Left kidney (tissue), 2 donors: ENCODE results near the gene PKN3. TPM values are rescaled to one million over a fixed set of nuclear protein-coding genes. Genes with fewer than 3 reads are reported as not detected.
"Not testable (repeated sequence)": the region's sequence is repeated elsewhere in the genome, so short reads cannot be mapped to it uniquely, and the experiment has no call there.

Experiments used
- DNase-seq: peaks from one replicate; pipeline ENCODE4 v3.0.0-alpha.2; 2013
- polyA plus RNA-seq: library from polyadenylated mRNA; unstranded; fragments of 120-200 nt; gene quantifications from one replicate; pipeline ENCODE4 v1.2.1, GENCODE V29; 2013; ENCODE audit not compliant: insufficient read length

Gene PKN3
- polyA plus RNA-seq, 1 donor, result 13.4 TPM

DNA sequence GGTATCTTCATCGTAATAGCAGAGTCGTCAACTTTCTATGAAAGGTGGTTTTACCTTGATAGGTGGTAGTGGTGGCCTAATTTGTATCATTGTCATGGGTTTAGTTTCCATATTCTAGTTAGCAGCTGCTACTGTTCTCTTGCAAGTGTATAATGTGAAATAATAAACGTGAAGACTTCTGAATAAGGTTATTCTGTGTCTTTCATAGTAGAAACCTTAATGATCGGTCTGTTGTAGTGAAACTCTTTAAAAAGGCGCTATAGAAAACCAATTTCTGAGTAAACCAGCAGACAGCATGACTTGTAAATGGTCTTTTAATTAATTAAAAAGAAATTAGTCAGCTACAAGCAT lies 11.6 kb upstream of the PKN3 start:
- DNase-seq, result no peak

DNA sequence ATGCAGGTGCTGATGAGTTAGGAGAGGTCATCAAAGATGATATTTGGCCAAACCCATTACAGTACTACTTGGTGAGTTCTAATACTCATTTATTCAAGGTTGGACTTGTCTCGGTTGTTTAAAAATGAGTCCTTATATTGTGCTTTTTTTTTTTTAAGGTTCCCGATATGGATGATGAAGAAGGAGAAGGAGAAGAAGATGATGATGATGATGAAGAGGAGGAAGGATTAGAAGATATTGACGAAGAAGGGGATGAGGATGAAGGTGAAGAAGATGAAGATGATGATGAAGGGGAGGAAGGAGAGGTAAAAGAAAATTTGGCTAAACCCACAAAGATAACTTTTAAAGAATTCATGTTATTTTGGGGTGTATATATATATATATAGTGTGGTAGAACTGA lies 8.6 kb upstream of the PKN3 start:
- not testable (repeated sequence) for DNase-seq

DNA sequence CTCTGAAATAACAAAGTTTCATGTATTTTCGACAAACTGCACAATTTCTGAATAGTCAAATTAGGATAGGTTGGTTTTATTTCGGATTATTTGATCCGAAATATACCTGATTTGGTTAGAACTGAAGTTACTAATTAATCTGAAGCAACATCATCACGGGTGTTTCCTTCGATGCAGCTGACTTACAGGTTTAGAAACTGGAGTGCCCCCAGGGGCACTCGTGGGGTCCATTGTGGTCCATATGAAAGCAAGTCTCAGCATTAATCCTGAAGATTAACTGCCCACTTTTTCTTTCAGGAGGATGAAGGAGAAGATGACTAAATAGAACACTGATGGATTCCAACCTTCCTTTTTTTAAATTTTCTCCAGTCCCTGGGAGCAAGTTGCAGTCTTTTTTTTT lies 8.0 kb upstream of the PKN3 start:
- DNase-seq, result no peak

DNA sequence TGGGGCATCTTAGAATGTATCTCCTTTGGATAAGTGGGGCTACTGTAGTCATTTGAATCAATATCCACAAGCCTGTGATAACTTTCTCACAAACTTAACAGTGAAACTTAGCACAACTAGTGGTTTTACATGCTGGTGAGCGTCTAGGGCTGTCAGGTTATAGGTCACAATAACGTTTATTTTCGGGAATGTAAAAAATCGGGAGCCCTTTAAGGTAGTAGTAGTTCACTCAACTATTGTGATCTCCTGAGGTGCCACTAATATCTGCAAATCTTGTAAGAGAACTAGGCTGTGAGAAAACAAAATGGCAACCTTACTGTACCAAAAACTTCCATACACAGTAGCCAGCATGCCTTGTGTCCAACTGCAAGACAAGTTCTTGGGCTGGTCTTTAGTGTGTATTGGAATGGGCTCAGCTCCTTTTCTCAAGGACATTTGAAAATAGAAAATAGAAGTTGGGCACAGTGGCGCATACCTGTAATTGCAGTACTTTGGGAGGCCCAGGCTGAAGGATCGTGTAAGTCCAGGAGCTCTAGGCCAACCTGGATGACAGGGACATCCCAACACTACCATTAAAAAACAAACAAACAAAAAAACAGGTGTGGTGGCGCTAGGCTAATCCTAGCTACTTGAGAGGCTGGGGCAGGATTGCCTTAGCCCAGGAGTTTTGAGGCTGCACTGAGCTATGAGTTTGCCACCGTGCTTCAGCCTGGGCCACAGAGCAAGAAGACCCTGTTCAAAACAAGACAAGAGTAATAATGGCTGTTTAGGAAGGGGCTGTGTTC lies 5.2 kb upstream of the PKN3 start:
- no peak for DNase-seq

DNA sequence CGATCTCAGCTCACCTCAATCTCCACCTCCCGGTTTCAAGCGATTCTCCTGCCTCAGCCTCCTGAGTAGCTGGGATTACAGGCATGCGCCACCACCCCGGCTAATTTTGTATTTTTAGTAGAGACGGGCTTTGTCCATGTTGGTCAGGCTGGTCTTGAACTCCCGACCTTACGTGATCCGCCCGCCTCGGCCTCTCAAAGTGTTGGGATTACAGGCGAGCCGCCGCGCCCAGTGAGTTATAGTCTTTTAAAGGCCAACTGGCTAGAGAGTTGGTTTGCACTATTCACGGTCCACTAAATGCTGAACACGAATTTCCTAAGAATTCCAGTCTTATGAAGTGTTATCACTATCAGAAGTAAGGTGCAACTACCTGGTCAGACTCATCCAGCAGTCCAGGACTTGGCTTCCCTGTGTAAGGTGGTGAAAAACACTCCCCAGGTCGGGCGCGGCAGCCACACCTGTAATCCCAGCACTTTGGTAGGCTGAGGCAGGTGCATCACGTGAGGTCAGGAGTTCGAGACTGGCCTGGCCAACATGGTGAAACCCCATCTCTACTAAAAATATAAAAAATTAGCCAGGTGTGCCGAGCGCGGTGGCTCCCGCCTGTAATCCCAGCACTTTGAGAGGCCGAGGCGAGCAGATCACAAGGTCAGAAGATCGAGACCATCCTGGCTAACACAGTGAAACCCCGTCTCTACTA lies 3.1 kb upstream of the PKN3 start:
- DNase-seq, result not testable (repeated sequence)

DNA sequence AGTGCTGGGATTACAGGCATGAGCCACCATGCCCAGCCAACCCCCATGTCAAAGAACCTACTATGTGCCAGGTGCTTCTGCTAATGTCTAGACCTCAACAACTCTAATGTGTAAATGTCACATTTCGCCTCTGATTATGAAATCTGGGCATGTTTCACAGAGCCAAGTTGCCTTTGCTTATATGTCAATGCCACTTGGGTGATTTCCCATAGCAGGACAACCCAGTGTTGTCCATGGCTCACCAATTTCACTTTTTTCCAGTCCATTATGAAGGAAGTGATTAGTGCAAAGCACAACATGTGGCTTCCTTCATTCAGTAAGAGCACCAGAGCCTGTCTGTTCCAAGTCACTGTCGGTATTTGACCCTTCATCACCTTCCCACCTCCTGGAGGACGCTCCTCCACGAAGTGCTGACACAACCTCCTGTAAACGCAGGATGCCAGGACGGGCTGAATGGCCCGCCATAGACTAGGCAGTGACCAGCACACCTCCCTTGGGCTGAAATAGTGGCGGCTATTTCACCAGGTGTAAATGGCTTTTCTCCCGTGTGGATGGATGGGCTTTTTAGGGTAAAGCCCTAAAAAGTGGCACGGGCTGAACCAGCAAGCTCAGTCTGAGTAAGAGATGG lies 962 bp upstream of the PKN3 start:
- no peak for DNase-seq

DNA sequence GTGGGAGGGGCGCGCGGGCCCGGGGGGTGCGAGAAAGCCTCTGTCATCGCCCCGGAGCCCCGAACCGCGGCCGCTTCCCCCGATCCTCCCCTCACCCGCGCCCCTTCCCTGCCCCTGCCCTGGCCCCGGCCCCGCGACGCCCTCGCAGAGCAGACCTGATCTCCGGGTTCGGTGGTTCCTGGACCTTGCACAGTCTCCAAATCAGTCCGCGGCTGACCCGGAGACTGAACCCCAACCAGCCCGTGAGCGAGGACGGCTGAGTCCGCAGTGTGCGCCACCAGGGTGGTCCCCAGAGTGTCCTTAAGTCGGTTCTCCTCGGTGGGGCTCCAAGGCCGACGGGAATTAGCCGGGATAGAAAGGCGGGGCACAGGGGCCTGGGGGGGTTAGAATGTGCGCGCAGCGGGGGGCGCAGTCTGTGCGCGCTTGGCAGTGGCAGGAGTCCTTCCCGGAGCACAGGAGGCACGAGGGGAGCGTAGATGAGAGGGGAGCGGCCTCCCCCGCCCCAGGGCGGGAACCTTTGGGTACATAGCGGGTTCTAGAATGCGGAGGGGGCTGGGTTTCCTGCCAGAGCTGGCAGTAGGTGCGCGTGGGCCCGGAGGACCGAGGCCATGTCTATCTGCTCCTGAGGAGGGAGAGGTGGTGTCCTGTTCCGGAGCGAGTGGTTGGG lies 779 bp downstream of the PKN3 start:
- DNase-seq, result no peak

DNA sequence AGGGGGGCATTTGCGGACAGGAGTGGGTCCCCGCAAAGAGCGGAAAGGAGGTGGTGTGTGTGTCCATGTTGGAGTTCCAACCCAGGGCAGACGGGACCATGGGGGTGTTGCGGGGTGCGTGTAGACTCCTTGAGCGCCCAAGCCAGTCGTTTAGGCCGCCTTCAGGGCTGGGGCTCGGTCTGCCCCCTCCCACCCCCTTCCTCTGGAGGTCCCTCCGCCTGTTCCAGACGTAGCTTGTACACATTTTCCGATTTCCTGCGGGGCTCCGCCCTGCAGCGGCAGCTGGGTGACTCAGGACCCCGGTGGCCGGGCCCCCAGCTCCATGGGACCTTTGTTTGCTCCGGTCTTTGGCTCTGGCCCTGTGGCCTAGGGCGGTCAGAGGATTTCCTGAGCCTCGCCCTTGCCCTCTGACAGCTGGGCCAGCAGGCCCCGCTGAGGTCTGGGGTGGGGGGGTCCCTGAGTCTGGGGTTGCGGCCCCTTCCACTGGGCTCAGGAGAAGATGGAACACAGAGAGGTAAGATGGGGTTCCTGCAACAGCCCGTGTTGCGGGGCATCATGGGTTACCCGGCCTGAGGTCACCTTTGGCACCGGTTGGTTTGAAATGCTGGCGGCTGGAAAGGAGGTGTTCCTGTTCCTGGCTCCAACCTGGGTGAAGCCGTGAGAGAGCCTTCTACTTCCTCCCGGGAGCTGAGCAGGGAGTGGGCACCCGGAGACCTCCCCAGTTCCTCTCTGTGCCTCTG lies 1.5 kb downstream of the PKN3 start:
- DNase-seq, result no peak

DNA sequence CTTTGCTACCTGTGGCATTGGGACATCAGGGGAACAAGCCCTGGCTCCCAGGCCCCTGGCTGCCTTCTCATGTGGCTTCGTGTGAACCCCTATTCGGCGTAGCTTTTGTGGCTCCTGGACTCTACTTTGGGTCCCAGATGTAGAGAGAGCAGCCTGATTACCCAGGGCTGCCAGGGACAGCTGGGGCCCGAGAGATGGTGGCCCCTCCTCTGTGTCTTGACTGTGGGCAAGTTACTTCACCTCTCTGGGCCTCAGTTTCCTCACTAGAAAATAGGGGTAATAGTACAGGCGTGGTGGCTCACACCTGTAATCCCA lies 2.0 kb downstream of the PKN3 start:
- no peak for DNase-seq

DNA sequence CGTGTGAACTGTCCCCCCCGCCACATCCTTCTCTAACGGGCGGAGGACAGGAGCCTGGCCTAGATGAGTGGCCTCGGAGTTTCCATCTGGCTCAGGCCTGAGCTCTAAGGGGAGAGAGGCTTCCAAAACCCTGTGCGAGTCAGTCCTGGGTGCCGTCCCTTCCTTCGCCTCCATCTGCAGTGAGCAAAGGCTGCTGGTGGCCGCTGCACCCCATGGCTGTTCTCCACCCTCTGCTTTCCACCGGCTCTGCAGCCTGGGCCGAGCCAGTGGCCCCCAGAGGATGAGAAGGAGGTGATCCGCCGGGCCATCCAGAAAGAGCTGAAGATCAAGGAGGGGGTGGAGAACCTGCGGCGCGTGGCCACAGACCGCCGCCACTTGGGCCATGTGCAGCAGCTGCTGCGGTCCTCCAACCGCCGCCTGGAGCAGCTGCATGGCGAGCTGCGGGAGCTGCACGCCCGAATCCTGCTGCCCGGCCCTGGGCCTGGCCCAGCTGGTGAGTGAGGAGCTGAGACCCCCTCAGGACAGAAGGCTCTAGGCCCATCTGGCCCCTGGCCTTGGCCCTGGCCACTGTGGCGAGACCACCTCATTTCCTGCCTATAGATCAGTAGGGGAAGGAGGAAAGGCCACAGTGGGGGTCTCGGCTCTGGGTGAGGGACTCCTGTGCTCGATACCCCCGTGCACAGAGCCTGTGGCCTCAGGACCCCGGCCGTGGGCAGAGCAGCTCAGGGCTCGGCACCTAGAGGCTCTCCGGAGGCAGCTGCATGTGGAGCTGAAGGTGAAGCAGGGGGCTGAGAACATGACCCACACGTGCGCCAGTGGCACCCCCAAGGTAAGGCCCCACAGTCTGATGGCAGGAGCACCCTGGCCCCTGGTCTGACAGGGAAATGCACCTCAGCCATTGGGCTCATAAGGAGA lies 3.0 kb downstream of the PKN3 start:
- no peak for DNase-seq

DNA sequence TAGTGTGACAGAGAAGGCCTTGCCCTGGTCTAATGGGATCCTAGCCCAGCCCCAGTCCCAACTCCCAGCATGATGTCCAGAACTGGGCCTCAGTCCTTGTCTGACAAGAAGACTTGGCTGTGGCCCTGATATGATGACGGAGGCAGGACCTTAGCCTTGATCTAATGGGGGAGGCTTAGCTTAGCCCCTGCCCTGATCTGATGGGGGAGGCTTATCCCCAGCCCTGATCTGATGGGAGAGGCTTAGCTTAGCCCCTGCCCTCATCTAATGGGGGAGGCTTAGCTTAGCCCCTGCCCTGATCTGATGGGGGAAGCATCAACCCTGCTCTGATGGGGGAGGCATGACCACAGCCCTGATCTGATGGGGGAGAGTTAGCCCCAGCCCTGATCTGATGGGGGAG lies 3.7 kb downstream of the PKN3 start:
- DNase-seq, result no peak

DNA sequence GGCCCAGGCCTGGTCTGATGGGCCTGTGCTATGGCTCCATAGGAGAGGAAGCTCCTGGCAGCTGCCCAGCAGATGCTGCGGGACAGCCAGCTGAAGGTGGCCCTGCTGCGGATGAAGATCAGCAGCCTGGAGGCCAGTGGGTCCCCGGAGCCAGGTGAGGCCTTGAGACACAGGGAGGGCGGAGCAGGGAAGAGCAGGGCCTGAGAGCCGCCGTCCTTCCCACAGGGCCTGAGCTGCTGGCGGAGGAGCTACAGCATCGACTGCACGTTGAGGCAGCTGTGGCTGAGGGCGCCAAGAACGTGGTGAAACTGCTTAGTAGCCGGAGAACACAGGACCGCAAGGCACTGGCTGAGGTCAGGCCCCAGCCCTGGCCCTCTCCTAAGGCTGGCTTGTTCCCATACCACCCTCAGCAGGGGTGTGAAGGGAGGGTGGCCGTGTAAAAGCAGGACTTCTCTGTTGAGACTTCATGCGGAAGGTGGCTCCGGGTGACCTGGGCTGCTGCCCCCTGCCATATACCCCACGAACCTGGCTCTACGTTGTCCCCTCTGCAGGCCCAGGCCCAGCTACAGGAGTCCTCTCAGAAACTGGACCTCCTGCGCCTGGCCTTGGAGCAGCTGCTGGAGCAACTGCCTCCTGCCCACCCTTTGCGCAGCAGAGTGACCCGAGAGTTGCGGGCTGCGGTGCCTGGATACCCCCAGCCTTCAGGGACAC lies 4.5 kb downstream of the PKN3 start:
- no peak for DNase-seq

DNA sequence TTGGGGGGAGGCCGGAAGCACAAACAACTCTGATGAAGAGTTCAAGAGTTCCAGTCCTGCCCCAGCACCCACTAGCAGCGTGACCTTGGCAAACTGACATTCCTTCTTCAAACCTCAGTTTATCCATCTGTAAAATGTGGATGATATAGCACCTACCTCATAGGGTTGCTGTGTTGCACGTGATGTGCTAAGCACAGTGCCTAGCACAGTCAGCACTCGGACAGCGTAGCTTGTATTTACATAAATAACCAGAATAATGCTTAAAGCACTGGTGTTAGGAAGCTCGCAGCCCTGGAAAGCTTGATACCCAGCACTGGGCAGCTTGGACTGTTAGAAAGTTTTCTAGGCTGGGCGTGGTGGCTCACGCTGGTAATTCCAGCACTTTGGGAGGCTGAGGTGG lies 5.1 kb downstream of the PKN3 start:
- DNase-seq, result no peak

DNA sequence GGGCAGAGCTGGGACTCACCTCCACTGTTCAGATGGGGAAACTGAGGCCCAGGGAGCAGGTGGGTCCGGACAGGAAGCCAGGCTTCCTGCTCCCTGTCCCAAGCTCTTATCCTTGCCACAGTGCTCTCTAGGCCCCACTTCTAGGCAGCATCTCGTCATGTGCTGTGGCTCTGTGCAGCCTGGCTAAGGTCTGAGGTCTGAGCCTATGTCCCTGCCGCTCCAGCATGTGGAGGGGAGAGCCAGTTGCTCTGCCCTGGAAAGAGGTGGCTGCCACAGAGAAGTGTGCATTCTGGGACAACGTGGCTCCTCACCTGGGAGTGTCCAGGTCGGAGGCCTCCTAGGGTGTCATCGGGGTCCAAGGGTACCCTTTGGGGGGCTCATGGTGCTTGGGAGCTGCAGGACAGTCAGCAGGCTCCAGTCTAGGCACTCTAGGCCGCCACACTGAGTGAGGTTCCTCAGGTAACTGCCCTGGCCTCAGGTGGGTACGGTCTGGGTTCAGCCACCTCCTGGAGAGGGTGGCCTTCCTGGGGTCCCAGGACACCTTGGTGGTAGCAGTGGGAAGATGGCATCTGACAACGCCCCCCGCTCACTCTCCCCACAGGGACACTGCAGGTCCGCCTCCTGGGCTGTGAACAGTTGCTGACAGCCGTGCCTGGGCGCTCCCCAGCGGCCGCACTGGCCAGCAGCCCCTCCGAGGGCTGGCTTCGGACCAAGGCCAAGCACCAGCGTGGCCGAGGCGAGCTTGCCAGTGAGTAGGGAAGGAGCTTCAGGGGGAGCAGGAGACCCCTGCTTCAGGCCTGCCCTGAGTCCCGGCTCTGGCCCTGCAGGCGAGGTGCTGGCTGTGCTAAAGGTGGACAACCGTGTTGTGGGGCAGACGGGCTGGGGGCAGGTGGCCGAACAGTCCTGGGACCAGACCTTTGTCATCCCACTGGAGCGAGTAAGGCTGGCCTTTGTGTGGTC lies 10.4 kb downstream of the PKN3 start:
- DNase-seq, result no peak

DNA sequence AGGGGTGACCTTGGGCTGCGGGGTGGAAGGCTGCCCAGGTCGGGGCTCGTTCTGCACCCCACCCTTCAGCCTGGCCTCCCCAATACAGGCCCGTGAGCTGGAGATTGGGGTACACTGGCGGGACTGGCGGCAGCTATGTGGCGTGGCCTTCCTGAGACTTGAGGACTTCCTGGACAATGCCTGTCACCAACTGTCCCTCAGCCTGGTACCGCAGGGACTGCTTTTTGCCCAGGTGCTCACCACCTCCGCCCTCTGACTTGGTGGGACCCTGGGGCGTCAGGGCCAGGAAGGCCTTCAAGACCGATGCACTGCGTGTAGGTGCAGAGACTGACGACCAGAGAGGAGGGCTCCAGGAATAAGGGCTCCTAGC lies 11.1 kb downstream of the PKN3 start:
- DNase-seq, result no peak

DNA sequence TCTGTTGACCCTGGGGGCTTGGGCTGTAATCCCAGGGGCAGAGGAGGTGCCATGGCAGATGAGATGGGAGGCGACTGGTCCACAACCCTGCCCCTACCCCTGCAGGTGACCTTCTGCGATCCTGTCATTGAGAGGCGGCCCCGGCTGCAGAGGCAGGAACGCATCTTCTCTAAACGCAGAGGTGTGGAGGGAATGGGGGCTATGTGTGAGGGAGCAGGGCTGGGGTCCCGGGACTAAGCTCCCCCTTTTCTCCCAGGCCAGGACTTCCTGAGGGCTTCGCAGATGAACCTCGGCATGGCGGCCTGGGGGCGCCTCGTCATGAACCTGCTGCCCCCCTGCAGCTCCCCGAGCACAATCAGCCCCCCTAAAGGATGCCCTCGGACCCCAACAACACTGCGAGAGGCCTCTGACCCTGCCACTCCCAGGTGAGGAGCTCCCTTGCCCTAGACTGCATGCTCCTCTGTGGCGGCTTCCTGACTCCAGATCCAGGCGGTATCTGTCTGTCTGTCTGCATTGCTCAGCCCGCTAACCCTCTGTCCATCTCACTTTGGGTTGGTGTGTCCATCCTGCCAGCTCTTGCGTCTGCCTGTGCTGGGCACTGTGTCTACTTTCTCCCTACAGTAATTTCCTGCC lies 11.8 kb downstream of the PKN3 start:
- no peak for DNase-seq

DNA sequence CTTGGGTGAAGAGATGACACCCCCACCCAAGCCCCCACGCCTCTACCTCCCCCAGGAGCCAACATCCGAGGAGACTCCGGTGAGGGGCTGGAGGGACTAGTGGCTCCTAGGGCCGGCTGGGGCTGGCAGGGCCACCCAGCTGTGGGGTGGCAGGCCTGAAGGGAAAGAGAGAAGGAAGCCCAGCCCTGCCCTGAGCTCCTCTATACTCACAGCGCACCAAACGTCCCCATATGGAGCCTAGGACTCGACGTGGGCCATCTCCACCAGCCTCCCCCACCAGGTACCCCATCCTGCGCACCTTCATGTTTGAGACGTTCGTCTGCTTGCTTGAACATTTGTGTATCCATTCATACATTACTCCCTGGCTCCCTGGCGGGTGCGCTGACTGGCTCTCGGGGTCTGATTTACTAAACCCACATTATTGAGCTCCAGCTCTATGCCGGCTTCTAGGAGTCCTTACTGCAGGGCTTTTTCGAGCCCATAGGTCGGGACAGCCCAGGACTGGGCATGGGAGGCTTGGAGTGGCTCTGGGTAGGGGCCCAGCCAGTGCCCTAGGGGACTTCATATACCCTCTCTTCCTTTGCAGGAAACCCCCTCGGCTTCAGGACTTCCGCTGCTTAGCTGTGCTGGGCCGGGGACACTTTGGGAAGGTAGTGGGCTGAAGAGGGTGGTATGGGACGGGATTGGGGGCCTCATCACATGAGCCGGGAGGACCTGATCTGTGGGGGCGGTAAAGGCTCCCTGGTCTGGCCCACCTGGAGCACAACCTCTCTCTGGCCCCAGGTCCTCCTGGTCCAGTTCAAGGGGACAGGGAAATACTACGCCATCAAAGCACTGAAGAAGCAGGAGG lies 12.5 kb downstream of the PKN3 start:
- no peak for DNase-seq

DNA sequence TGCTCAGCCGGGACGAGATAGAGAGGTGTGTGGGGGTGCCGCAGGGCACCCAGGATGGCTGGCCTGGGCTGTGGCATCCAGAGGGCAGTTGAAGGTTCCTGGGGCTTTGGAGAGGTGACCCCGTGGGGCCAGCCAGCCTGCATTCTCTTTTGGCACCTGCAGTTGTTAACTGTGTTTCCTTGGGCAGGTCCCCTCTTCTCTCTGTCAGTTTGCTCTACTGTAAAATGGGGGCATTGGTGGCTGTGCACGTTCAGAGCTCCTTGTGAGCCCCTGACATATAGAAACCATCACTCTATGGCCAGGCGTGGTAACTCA lies 13.1 kb downstream of the PKN3 start:
- no peak for DNase-seq
